HepG2 (cell line): ENCODE measurements around the gene SPDL1. TPM values are rescaled to one million over a fixed set of nuclear protein-coding genes. Genes with fewer than 3 reads are reported as not detected.

Experiments used
- BORCS8-MEF2B ChIP-seq: sonication (generic); formaldehyde crosslinking; IDR thresholded peaks from 2 replicates; pipeline ENCODE4 v1.8.0; 2022; ENCODE audit warnings: mild to moderate bottlenecking, missing genetic modification reagents
- FOSL1 ChIP-seq: sonication (generic); formaldehyde crosslinking; IDR thresholded peaks from 2 replicates; pipeline ENCODE4 v1.9.0; 2021; ENCODE audit warnings: missing genetic modification reagents, borderline replicate concordance
- FOXA1 ChIP-seq, 2 experiments: fragments of 450-650 bp in 1 of 2; sonication (generic) in 1 of 2; formaldehyde crosslinking in 1 of 2; IDR thresholded peaks; 2 replicates each; pipeline versions ENCODE4 v1.4.0 to v1.6.1; 2016 to 2020; ENCODE audit warnings: missing genetic modification reagents in 1 of 2
- GATA4 ChIP-seq: sonication (generic); IDR thresholded peaks from 2 replicates; pipeline ENCODE4 v1.6.1; 2016; ENCODE audit warnings: antibody characterized with exemption, low read depth, borderline replicate concordance
- HMG20A ChIP-seq: IDR thresholded peaks from 2 replicates; pipeline ENCODE4 v1.6.1; 2016; ENCODE audit warnings: borderline replicate concordance
- HNRNPUL1 ChIP-seq: fragments of 200-400 bp; formaldehyde crosslinking; IDR thresholded peaks from 2 replicates; pipeline ENCODE4 v1.6.1; 2017; ENCODE audit warnings: low read depth, mild to moderate bottlenecking, low read length, moderate library complexity
- IKZF1 ChIP-seq: fragments of 450-650 bp; IDR thresholded peaks from 2 replicates; pipeline ENCODE4 v1.7.1; 2016
- ISX ChIP-seq: sonication (generic); formaldehyde crosslinking; conservative IDR thresholded peaks from 2 replicates; pipeline ENCODE4 v1.5.0; 2020; ENCODE audit warnings: missing genetic modification reagents
- MED1 ChIP-seq: sonication (generic); formaldehyde crosslinking; IDR thresholded peaks from 2 replicates; pipeline ENCODE4 v1.4.0; 2020; ENCODE audit warnings: missing genetic modification reagents
- MXD4 ChIP-seq: IDR thresholded peaks from 2 replicates; pipeline ENCODE4 v1.6.1; 2016; ENCODE audit warnings: mild to moderate bottlenecking, missing biosample characterization, missing genetic modification reagents
- PITX1 ChIP-seq: sonication (generic); formaldehyde crosslinking; IDR thresholded peaks from 2 replicates; pipeline ENCODE4 v1.5.1; 2020; ENCODE audit warnings: mild to moderate bottlenecking, missing genetic modification reagents
- RARG ChIP-seq: sonication (generic); formaldehyde crosslinking; IDR thresholded peaks from 2 replicates; pipeline ENCODE4 v1.4.0; 2020; ENCODE audit warnings: low read depth, mild to moderate bottlenecking, missing genetic modification reagents
- SP5 ChIP-seq: IDR thresholded peaks from 2 replicates; pipeline ENCODE4 v1.6.1; 2016; ENCODE audit warnings: low read depth, borderline replicate concordance
- SSRP1 ChIP-seq: IDR thresholded peaks from 2 replicates; pipeline ENCODE4 v1.6.1; 2016; ENCODE audit warnings: control low read depth
- ZFP1 ChIP-seq: IDR thresholded peaks from 2 replicates; pipeline ENCODE4 v1.6.1; 2016
- ZNF530 ChIP-seq: sonication (generic); formaldehyde crosslinking; IDR thresholded peaks from 2 replicates; pipeline ENCODE4 v1.5.0; 2020; ENCODE audit warnings: low read depth, mild to moderate bottlenecking, missing genetic modification reagents
- ZSCAN21 ChIP-seq: sonication (generic); formaldehyde crosslinking; IDR thresholded peaks from 2 replicates; pipeline ENCODE4 v1.8.0; 2022; ENCODE audit warnings: mild to moderate bottlenecking, missing genetic modification reagents, moderate library complexity, borderline replicate concordance
- ZSCAN30 ChIP-seq: sonication (generic); formaldehyde crosslinking; IDR thresholded peaks from 2 replicates; pipeline ENCODE4 v1.5.0; 2020; ENCODE audit warnings: mild to moderate bottlenecking, missing genetic modification reagents
- polyA plus RNA-seq, 8 experiments: library from polyadenylated mRNA; depleted of rRNA in 3 of 8; stranded (reverse) in 7 of 8; unstranded in 1 of 8; fragments of >200 nt; fragmentation: Illumina TruSeq in 4 of 8; extraction: Trizol in 4 of 8; gene quantifications; 2 replicates each; pipeline versions ENCODE4 v1.2.1 to v1.2.3, GENCODE V29; 2011 to 2016; ENCODE audit warnings: low read depth in 4 of 8, missing spikeins in 1 of 8, mixed read lengths in 1 of 8; ENCODE audit not compliant: insufficient read depth in 1 of 8
- total RNA-seq, 5 experiments: library from RNA; depleted of rRNA; stranded (reverse); fragments of >200 nt; fragmentation: Illumina TruSeq; extraction: Trizol; gene quantifications; 2 replicates each; pipeline ENCODE4 v1.2.3, GENCODE V29; 2016; ENCODE audit warnings: low read depth in 1 of 5
- TF ChIP-seq, protein P1 (sequence below): IDR thresholded peaks from 2 replicates; pipeline ENCODE4 v1.6.1; 2016
- TF ChIP-seq, protein P2 (sequence below): sonication (generic); formaldehyde crosslinking; IDR thresholded peaks from 2 replicates; pipeline ENCODE4 v1.4.0; 2020; ENCODE audit warnings: missing genetic modification reagents
- TF ChIP-seq, protein P3 (sequence below): sonication (generic); formaldehyde crosslinking; conservative IDR thresholded peaks from 2 replicates; pipeline ENCODE4 v1.4.0; 2020; ENCODE audit warnings: mild to moderate bottlenecking, missing genetic modification reagents, moderate library complexity
- TF ChIP-seq, protein P4 (sequence below): sonication (generic); formaldehyde crosslinking; IDR thresholded peaks from 2 replicates; pipeline ENCODE4 v1.8.1; 2023; ENCODE audit warnings: mild to moderate bottlenecking, moderate library complexity, missing genetic modification reagents
- TF ChIP-seq, protein P5 (sequence below): sonication (generic); formaldehyde crosslinking; IDR thresholded peaks from 2 replicates; pipeline ENCODE4 v1.5.0; 2020; ENCODE audit warnings: mild to moderate bottlenecking, missing genetic modification reagents

SPDL1 gene
- total and polyA plus RNA-seq, 2 of the 13 experiments (the other 11 are each of a cell fraction or from before 2014, with no cell fraction given) = 10.9 to 36.6 TPM

DNA sequence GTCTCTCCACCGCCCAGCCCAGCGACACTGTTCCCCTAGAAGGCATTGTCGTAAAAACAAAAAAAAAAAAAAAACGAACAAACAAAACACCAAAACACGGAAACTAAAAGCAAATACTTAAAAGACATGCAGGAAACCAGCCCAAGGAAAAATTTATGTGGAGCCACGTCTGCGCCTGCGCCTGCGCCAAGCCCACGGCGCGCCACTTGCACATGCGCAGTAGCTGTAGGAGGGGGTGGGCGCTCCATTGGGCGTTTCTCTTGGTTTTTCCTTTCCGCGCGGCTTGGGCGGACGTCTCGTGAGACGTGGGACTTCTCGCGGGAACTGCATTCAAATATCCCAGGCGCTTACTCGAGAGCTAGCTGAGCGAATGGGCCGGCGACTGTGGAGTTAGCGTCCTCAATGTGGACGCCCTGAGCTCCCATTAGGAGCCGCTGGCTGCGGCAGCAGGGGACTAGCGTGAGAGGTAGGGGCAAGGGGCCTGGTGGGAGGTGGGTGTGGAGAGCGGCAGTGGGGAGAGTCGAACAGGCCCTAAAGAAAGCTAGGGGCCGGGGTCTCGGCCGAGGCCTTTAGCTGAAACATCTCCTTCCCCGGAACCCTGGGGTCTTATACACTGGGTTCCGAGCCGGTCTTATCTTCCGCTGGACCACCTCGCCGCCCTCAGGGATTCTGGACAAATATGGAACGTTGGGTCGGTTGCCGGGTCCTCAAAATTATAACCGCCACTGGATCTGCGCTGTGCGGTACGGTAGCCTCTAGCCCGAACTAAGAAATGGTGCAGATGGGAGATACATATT is at the start of gene SPDL1 (continued):
- TF ChIP-seq RARG = no peak
- no peak for TF ChIP-seq IKZF1
- TF ChIP-seq HMG20A (CRISPR knock-in tag) = no peak
- TF ChIP-seq ISX (CRISPR knock-in tag) = no peak
- TF ChIP-seq ZSCAN30 = no peak
- no peak for TF ChIP-seq HNRNPUL1
- TF ChIP-seq, protein P1, sequence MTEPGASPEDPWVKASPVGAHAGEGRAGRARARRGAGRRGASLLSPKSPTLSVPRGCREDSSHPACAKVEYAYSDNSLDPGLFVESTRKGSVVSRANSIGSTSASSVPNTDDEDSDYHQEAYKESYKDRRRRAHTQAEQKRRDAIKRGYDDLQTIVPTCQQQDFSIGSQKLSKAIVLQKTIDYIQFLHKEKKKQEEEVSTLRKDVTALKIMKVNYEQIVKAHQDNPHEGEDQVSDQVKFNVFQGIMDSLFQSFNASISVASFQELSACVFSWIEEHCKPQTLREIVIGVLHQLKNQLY = no peak
- TF ChIP-seq PITX1 (CRISPR knock-in tag) = no peak
- TF ChIP-seq, protein P2, sequence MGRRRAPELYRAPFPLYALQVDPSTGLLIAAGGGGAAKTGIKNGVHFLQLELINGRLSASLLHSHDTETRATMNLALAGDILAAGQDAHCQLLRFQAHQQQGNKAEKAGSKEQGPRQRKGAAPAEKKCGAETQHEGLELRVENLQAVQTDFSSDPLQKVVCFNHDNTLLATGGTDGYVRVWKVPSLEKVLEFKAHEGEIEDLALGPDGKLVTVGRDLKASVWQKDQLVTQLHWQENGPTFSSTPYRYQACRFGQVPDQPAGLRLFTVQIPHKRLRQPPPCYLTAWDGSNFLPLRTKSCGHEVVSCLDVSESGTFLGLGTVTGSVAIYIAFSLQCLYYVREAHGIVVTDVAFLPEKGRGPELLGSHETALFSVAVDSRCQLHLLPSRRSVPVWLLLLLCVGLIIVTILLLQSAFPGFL (CRISPR knock-in tag) = no peak
- TF ChIP-seq ZNF530 = no peak
- TF ChIP-seq, protein P3, sequence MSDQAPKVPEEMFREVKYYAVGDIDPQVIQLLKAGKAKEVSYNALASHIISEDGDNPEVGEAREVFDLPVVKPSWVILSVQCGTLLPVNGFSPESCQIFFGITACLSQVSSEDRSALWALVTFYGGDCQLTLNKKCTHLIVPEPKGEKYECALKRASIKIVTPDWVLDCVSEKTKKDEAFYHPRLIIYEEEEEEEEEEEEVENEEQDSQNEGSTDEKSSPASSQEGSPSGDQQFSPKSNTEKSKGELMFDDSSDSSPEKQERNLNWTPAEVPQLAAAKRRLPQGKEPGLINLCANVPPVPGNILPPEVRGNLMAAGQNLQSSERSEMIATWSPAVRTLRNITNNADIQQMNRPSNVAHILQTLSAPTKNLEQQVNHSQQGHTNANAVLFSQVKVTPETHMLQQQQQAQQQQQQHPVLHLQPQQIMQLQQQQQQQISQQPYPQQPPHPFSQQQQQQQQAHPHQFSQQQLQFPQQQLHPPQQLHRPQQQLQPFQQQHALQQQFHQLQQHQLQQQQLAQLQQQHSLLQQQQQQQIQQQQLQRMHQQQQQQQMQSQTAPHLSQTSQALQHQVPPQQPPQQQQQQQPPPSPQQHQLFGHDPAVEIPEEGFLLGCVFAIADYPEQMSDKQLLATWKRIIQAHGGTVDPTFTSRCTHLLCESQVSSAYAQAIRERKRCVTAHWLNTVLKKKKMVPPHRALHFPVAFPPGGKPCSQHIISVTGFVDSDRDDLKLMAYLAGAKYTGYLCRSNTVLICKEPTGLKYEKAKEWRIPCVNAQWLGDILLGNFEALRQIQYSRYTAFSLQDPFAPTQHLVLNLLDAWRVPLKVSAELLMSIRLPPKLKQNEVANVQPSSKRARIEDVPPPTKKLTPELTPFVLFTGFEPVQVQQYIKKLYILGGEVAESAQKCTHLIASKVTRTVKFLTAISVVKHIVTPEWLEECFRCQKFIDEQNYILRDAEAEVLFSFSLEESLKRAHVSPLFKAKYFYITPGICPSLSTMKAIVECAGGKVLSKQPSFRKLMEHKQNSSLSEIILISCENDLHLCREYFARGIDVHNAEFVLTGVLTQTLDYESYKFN (CRISPR knock-in tag) = no peak
- TF ChIP-seq, protein P4, sequence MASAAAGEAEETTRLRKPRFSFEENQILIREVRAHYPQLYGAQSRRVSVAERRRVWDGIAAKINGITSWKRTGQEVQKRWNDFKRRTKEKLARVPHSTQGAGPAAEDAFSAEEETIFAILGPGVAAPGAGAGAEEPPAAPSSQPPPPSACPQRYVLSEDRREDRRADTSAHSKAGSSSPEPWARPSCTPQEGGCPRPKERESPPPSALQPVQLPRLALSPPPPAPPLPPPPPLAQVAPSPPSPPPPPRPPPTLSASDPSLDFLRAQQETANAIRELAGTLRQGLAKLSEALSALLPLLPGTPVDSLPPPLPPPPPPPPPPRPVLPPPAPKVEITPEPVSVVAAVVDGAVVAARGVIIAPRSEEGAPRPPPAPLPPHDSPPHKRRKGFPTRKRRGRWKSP (CRISPR knock-in tag) = peak; percentile 84
- peak; percentile 73 for TF ChIP-seq BORCS8-MEF2B (CRISPR knock-in tag)
- no peak for TF ChIP-seq FOXA1 (IDR thresholded peaks at IDR 0.05)
- no peak for TF ChIP-seq FOXA1 (CRISPR knock-in tag; IDR thresholded peaks at IDR 0.05)
- TF ChIP-seq GATA4 = peak; percentile 15; the same call in 1 of the 2 replicates
- TF ChIP-seq SSRP1 (CRISPR knock-in tag) = no peak
- TF ChIP-seq, protein P5, sequence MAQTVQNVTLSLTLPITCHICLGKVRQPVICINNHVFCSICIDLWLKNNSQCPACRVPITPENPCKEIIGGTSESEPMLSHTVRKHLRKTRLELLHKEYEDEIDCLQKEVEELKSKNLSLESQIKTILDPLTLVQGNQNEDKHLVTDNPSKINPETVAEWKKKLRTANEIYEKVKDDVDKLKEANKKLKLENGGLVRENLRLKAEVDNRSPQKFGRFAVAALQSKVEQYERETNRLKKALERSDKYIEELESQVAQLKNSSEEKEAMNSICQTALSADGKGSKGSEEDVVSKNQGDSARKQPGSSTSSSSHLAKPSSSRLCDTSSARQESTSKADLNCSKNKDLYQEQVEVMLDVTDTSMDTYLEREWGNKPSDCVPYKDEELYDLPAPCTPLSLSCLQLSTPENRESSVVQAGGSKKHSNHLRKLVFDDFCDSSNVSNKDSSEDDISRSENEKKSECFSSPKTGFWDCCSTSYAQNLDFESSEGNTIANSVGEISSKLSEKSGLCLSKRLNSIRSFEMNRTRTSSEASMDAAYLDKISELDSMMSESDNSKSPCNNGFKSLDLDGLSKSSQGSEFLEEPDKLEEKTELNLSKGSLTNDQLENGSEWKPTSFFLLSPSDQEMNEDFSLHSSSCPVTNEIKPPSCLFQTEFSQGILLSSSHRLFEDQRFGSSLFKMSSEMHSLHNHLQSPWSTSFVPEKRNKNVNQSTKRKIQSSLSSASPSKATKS = no peak
- no peak for TF ChIP-seq FOSL1
- TF ChIP-seq ZSCAN21 (CRISPR knock-in tag) = no peak
- no peak for TF ChIP-seq MED1
- TF ChIP-seq SP5 (CRISPR knock-in tag) = no peak
- no peak for TF ChIP-seq MXD4 (CRISPR knock-in tag)
- no peak for TF ChIP-seq ZFP1
